HEK293T (cell line): Measurements from ENCODE around the gene BOD1.

Experiments
- ARNT ChIP-seq: fragments of 450-650 bp; IDR thresholded peaks from 2 replicates; pipeline ENCODE4 v1.6.1; 2017; ENCODE audit warnings: mild to moderate bottlenecking
- BHLHE40 ChIP-seq: fragments of 450-650 bp; IDR thresholded peaks from 2 replicates; pipeline ENCODE4 v1.6.1; 2016; ENCODE audit warnings: mild to moderate bottlenecking, moderate library complexity, borderline replicate concordance
- ELF4 ChIP-seq: fragments of 450-650 bp; IDR thresholded peaks from 2 replicates; pipeline ENCODE4 v1.6.1; 2017; ENCODE audit warnings: antibody characterized with exemption
- FOXA1 ChIP-seq: fragments of 450-650 bp; IDR thresholded peaks from 2 replicates; pipeline ENCODE4 v1.6.1; 2016; ENCODE audit warnings: mild to moderate bottlenecking
- FOXK2 ChIP-seq: fragments of 450-650 bp; IDR thresholded peaks from 2 replicates; pipeline ENCODE4 v1.6.1; 2016; ENCODE audit warnings: mild to moderate bottlenecking
- HDGF ChIP-seq: fragments of 450-650 bp; IDR thresholded peaks from 2 replicates; pipeline ENCODE4 v1.6.1; 2017; ENCODE audit warnings: antibody characterized with exemption, borderline replicate concordance
- LEF1 ChIP-seq: fragments of 450-650 bp; IDR thresholded peaks from 2 replicates; pipeline ENCODE4 v1.6.1; 2017; ENCODE audit warnings: mild to moderate bottlenecking, borderline replicate concordance
- NFRKB ChIP-seq: fragments of 450-650 bp; IDR thresholded peaks from 2 replicates; pipeline ENCODE4 v1.6.1; 2016; ENCODE audit warnings: mild to moderate bottlenecking, moderate library complexity
- PKNOX1 ChIP-seq: fragments of 450-650 bp; IDR thresholded peaks from 2 replicates; pipeline ENCODE4 v1.6.1; 2016
- SP1 ChIP-seq: fragments of 450-650 bp; IDR thresholded peaks from 2 replicates; pipeline ENCODE4 v1.6.1; 2017
- SUZ12 ChIP-seq: fragments of 450-650 bp; IDR thresholded peaks from 2 replicates; pipeline ENCODE4 v1.6.1; 2016; ENCODE audit warnings: mild to moderate bottlenecking
- TARDBP ChIP-seq: fragments of 450-650 bp; IDR thresholded peaks from 2 replicates; pipeline ENCODE4 v1.6.1; 2016

- TF ChIP-seq TARDBP = no peak
- no peak for TF ChIP-seq SP1
- TF ChIP-seq ARNT = no peak
- TF ChIP-seq BHLHE40 = no peak
- no peak for TF ChIP-seq PKNOX1
- no peak for TF ChIP-seq LEF1
- no peak for TF ChIP-seq FOXA1
- no peak for TF ChIP-seq HDGF
- TF ChIP-seq FOXK2 = no peak
- no peak for TF ChIP-seq NFRKB
- no peak for TF ChIP-seq ELF4
- TF ChIP-seq SUZ12 = no peak
Measured at GRCh38 chr5:173602423-173602822, 14.0 kb downstream of the BOD1 start.
